Stimulated activated CD4-positive, alpha-beta T cell treated with anti-CD3 and anti-CD28 coated beads, TNF-alpha, amount 100 ng/mL, for 48 hours (primary cell): ENCODE measurements around the gene SLC37A1.

Source experiments
- DNase-seq, 3 donors: peaks; one replicate each; pipeline ENCODE4 v3.0.0-alpha.2; 2020; ENCODE audit warnings: low read depth in 3 of 3

The SLC37A1 gene

DNA sequence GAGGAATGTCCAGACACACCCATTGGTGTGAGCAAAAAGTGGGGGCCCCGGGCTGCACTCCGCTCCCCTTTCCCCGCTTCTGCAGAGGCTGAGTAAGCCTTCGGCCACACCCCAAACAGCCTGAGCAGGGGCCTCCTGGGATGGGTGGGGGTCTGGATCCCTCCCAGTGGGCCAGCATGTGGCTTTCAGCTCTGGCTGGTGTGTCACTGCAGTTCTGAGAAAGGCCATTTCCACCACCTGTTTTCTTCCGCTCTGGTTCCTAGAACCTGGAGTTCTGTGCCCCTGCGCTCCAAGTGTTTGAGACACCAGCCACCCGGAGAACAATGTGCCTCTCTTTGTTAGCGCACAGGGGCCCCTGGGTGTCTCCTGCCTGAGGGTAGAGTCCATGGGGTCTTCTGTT is 30.9 kb downstream of the SLC37A1 start:
- no peak for DNase-seq

- DNase-seq: no peak
These were observed 31.7 kb downstream of the SLC37A1 start for GRCh38 chr21:42545317-42545716.

GRCh38 chr21:42545745-42546144 is 32.1 kb downstream of the SLC37A1 start:
- DNase-seq: no peak

DNA sequence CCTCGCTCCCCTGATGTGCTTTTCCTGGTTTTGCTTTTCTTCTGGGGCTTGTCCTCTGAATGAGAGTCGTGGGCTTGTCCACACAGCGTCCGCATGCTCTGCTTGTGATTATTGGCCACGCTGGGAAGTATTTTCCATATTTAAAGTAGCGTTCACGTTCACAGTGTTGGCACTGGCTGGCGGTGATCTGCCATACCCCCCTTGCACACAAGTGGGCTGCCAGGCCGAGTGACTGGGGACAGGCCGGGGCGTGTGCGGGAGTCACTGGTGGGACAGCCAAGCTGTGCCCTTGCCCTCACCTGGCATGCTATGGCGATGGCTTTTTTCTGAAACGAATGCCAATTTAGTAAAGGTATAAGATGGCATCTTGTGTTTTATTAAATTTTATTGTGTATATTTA is 32.8 kb downstream of the SLC37A1 start:
- DNase-seq: no peak

DNA sequence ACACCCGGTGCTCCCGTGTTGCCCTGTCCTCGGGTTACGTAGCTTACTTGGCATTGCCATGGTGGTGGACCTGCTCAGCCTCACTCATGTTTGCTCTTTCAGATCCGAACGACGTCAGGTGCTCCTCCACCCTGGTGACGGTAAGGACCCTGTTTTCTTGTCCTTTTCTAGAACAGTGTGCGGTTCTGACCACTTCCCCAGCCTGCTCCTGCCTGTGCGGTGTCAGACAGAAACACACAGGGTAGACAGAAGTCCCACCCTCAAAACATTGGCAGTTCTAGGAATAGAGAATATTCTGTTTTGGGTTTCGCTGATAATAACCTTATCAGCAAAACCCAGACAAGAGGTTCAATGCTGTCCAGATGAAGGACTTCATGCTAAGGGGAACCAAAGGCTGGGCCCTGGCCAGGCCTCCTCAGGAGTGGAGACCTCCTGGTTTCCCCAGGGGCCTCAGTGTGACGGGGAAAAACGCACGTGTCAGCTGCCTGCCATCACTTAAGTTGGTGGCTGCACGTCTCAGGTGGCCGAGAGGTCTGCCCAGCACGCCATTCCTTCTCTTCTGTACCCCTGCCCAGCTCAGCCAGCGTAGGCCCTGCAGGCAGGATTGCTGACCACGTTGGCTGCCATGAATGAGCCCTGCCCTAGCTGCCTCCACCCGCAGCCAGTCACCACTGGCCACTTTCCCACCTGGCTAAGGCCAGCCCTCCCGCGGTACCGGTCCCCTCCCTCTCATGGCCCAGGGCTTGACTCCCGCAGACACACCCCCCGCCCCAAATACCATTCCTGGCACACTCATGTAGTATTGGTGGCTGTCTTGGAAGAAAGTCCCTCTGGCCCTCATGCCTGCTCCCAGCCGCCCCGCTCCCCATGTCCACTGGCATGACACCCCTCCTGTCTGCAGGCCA is 33.6 kb downstream of the SLC37A1 start:
- DNase-seq: no peak

GRCh38 chr21:42547906-42548365 is 34.3 kb downstream of the SLC37A1 start:
- no peak for DNase-seq

DNA sequence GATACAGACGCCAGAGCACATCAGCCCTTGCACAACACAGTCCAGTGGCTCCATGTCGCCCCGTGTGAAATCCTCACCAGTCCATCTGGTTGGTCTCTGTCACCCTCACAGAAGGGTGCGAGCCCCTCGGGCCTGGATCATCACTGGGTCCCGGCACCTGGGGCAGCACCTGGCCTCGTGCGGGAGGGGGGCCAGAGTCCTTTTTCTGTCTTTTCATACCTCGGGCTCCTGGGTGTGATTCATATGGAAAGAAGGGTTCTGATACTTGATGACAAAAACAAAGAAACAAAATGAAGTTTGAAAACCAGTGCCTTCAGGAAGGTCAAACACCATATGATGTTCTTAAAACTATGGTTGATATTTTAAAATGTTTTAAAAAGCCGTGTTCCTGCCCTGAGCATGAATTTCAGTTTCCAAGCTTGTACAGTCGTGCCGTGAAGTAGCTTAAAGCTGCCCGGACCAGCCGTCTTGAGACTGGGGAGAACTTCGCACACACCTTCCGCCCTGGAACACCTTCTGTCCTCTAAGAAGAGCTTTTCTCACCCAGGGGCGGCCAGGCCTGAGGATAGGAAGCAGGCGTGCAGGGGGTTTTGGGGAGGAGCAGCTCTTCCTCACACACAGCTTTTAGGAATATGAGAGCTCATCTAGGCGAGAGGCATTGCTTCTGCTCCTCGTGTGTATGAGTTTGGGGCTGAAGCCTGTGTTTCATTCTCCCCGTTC is 35.2 kb downstream of the SLC37A1 start:
- no peak for DNase-seq

- DNase-seq: no peak
These were observed 37.2 kb downstream of the SLC37A1 start for GRCh38 chr21:42550817-42551216.

DNA sequence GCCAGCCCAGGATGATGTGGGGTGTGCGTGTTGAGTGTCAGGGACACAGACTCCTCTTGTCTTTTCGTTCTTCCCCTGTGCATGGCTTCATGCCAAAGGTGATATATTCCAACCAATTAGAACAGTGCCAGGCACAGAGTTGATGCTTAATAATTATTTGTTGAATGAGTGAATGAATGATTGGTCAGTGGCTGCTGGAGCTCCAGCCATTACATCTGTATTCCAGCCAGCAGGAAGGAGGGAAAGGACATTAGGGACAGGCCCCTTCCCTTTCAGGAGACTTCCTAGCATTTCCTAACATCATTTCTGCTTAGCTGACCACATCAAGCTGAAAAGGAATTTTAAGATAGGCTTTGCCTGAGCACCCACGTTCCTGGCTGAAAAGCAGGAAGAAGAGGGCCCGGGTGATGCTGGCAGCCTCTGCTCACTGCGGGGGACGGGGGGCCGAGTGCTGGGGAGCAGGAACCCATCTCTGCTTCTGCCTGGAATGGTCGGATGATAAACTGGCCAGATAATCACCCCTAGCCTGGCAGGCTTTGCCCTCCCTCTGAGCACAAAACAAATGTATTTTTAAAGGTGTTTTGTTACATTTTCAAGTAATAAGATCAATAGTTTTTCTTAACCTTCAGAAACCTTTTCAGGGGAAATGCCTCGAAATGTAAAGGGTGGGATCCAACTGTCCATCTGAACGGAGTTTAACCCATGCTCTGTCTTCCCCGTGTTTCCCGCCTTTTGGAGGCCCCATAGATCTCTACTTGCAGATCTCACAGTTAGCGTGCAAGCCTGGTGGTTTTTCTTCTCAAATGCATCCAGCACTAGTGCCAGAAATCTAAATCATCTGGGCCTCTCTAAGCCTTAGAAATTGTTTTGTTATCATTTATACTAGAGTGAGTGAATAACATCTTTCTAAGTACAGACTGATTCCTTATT is 39.0 kb downstream of the SLC37A1 start:
- no peak for DNase-seq

DNA sequence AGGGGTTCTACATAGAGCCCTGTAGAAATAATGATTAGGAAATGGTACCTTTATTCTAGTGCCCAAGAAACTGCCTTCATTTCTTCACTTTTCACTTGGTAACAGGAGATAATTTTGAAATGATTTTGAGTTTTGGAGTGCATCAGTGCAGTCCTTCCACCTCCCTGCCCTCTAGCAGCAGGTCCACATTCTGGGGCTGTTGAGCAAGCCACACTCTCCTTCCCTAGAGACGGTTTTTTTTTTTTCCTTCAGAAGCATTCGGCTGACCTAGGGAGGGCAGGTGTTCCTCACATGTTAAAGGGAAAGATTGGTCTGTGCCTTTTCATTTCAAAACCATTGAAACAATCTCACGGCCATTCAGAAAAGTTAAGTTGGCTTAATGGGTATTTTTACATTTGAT is 39.8 kb downstream of the SLC37A1 start:
- DNase-seq: no peak

- no peak for DNase-seq
These were observed 40.8 kb downstream of the SLC37A1 start for GRCh38 chr21:42554251-42554961.

GRCh38 chr21:42555756-42556438 is 42.2 kb downstream of the SLC37A1 start:
- DNase-seq: no peak

DNA sequence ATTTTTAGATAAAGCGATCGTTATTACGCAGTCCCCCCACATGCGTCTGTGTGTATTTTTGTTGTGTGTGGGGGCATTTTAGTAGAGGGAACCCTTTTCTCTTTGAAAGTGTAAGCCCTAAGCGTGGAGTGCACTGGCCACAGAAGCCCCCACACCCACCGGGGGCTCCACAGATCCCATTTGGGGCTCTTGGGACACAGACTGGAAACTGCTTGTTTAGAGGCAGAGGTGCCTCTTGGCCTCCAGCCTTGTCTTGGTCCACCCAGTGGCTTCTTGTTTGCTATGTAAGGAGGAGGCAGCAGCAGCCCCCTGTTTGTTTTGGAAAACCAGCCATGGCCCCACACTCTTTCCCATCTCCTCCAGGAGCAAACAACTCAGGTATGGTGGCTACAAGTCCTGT is 42.8 kb downstream of the SLC37A1 start:
- no peak for DNase-seq

DNA sequence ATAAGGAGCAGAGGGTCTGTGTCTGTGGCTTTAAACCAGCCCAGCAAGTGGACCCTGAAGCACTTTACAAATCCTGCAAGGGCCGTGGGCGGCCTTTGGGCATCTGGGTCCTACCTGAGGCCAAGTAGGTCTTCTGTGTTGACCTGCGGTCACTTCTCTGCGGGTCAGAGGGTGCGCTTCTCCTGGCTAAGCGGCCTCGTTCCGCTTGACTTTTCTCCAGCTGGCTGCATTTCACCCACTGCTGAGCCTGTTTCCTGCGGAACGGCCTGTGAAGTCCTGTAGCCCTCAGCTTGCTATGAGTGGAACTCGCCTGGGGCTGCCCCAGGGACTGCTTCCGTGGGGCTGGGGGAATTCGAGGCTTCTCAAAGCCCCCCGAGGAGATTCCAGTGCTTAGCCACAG is 43.3 kb downstream of the SLC37A1 start:
- no peak for DNase-seq

DNA sequence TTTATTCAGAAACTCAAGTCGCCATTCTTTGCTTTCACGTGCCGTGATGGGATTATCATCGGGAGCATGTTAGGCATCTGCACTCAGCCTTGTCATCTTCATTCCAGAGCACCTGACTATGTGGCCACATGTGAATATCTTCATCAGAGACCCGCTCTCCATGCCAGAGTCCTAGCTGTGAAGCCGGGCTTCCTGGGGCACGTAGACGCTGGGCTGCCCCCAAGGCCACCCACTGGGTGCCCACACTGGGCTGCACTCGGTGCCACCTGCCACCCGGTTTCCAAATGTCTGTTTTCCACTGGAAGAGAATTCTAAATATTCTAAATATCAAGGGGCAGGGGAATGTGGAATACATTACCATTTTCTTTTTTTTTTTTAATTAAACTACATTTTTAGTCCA is 43.8 kb downstream of the SLC37A1 start:
- no peak for DNase-seq

DNA sequence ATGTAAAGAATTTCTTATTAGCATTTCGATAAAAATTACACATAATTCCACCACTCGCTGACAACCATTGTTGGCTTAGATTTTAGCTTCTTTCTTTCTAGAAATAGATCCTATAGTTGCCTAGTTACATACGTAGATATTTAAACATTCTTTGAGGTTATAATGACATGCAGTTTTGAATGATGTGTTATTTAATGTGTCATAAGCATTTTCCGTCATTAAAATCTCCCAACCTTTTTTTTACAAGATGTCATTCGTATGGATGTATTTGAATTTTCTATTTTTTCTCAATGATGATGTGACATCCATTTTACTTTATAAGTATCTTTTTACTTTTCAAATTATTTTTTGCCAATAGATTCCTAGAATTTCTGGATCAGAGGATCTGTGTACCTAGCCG is 44.7 kb downstream of the SLC37A1 start:
- DNase-seq: no peak

GRCh38 chr21:42558846-42559245 is 45.2 kb downstream of the SLC37A1 start:
- DNase-seq: no peak

DNA sequence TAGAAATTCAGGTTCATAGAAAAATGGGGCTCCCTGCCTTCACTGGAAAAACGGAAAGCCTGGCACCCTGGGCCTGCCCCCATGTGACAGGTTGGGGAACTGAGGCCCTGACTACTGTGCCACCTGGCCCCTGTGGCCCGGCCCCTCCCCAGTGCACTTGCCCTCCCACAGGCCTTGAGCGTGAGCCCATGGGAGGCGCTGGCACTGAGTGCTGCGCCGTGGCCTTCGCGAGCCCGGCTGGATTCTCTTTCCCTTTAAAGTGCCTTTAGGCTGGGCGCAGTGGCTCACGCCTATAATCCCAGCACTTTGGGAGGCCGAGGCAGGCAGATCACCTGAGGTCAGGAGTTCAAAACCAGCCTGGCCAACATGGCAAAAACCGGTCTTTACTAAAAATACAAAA is 45.7 kb downstream of the SLC37A1 start:
- DNase-seq: no peak

- no peak for DNase-seq
These were observed 47.0 kb downstream of the SLC37A1 start for GRCh38 chr21:42560517-42561179.
